Lung (tissue), 12 donors: ENCODE results near the gene RCSD1. TPM values are rescaled to one million over a fixed set of nuclear protein-coding genes. Genes with fewer than 3 reads are reported as not detected.

Experiments used
- ATAC-seq: fragments of 200-7000 bp; cut with Tn5 transposase; one replicate; pipeline ENCODE4 v1.9.1; 2020; ENCODE audit warnings: moderate number of reproducible peaks; ENCODE audit not compliant: insufficient read depth, low FRiP score
- DNase-seq, 3 donors: peaks; one replicate each; pipeline ENCODE4 v3.0.0-alpha.2; 2013 to 2017
- H3K27ac ChIP-seq, 2 donors: one replicate each; pipeline ENCODE4 v1.5.1; 2013; ENCODE audit warnings: mild to moderate bottlenecking in 2 of 2, moderate library complexity in 2 of 2, control low read depth in 1 of 2, inconsistent platforms in 1 of 2, low read depth in 1 of 2, low read length in 1 of 2
- H3K27me3 ChIP-seq, 3 donors: one replicate each; pipeline ENCODE4 v1.5.1; 2013; ENCODE audit warnings: low read length in 2 of 3; ENCODE audit not compliant: control insufficient read depth in 3 of 3, insufficient read depth in 3 of 3
- H3K36me3 ChIP-seq, 4 donors: one replicate each; pipeline ENCODE4 v1.5.1; 2013; ENCODE audit warnings: low read length in 4 of 4, mild to moderate bottlenecking in 1 of 4, moderate library complexity in 1 of 4; ENCODE audit not compliant: control insufficient read depth in 4 of 4, insufficient read depth in 4 of 4
- H3K4me1 ChIP-seq, 5 donors: one replicate each; pipeline ENCODE4 v1.5.1; 2013; ENCODE audit warnings: low read length in 5 of 5, mild to moderate bottlenecking in 2 of 5, moderate library complexity in 1 of 5; ENCODE audit not compliant: control insufficient read depth in 5 of 5, insufficient read depth in 5 of 5
- H3K4me3 ChIP-seq: one replicate; pipeline ENCODE4 v1.5.1; 2013; ENCODE audit warnings: mild to moderate bottlenecking, control low read depth, moderate library complexity
- H3K9ac ChIP-seq, 2 donors: one replicate each; pipeline ENCODE4 v1.5.1; 2013; ENCODE audit warnings: low read length in 2 of 2, control low read depth in 1 of 2; ENCODE audit not compliant: insufficient read depth in 1 of 2
- H3K9me3 ChIP-seq, 4 donors: one replicate each; pipeline ENCODE4 v1.5.1; 2013; ENCODE audit warnings: low read length in 3 of 4, mild to moderate bottlenecking in 1 of 4, moderate library complexity in 1 of 4; ENCODE audit not compliant: control insufficient read depth in 4 of 4, insufficient read depth in 3 of 4
- WGBS, 2 donors: extraction: QIAGEN DNeasy Blood & Tissue Kit; methylation state at CpG; one replicate each; pipeline ENCODE4 v1.1.7; 2013; 5-methylcytosine and 5-hydroxymethylcytosine counted together
- polyA plus RNA-seq, 2 donors: library from polyadenylated mRNA; stranded (reverse); fragments of 200-250 nt; gene quantifications; one replicate each; pipeline ENCODE4 v1.2.1, GENCODE V29; 2013
- total RNA-seq, 2 donors: library from RNA; depleted of rRNA in 1 of 2; stranded (reverse); fragments of >200 nt in 1 of 2; gene quantifications; one replicate each; pipeline ENCODE4 v1.2.1, GENCODE V29; 2014 to 2021
- TF ChIP-seq, protein P1 (sequence below): IDR thresholded peaks from 2 replicates; pipeline ENCODE4 v1.5.1; 2012; ENCODE audit warnings: mild to moderate bottlenecking; ENCODE audit errors: control extremely low read depth, extremely low read depth
- donor health status: control.
- donor health status: control.
- donor health status: Bipolar disorder and iron deficiency.
- donor health status: healthy.
- donor health status: DM: yes; HTN: yes; CAD: no.

The RCSD1 gene
- total and polyA plus RNA-seq, 4 donors: 7.6 to 29.4 (median 23.8) TPM

DNA sequence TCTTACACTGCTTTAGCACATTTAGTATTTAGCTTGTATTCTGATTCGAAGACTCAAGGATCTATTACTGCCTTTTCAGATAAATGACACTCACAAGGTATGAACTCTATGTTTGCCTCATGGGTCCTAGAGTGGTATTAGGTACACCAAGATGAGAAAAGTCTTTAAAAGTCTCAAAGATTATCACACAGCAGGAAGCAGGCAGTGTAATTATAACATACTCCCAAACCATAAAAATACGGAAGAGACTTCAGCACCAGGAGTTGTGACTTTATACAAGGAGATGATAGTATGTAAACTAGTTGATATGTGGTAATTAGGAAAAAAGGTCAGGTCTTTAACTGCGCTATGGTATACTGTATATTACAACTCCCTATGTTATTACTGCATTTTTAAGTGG is 11.2 kb upstream of the RCSD1 start:
- H3K4me3 ChIP-seq: no peak overlapping the region
- ATAC-seq: no peak
- TF ChIP-seq, protein P1, sequence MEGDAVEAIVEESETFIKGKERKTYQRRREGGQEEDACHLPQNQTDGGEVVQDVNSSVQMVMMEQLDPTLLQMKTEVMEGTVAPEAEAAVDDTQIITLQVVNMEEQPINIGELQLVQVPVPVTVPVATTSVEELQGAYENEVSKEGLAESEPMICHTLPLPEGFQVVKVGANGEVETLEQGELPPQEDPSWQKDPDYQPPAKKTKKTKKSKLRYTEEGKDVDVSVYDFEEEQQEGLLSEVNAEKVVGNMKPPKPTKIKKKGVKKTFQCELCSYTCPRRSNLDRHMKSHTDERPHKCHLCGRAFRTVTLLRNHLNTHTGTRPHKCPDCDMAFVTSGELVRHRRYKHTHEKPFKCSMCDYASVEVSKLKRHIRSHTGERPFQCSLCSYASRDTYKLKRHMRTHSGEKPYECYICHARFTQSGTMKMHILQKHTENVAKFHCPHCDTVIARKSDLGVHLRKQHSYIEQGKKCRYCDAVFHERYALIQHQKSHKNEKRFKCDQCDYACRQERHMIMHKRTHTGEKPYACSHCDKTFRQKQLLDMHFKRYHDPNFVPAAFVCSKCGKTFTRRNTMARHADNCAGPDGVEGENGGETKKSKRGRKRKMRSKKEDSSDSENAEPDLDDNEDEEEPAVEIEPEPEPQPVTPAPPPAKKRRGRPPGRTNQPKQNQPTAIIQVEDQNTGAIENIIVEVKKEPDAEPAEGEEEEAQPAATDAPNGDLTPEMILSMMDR: no peak
- H3K9me3 ChIP-seq: peaks cover 0 to 4% (median 0%) of the 10 kb centered on the region in 4 donors
- no peaks in the 10 kb centered on the region for H3K36me3 ChIP-seq
- DNase-seq: no peak
- no peak overlapping the region for H3K9ac ChIP-seq
- 59 to 84% methylated on average over 3 of the region's 3 CpGs for WGBS, 2 donors
- H3K27me3 ChIP-seq: no peaks in the 10 kb centered on the region
- peaks cover 0 to 15% (median 3%) of the 10 kb centered on the region in 5 donors for H3K4me1 ChIP-seq
- H3K27ac ChIP-seq: no peak overlapping the region

GRCh38 chr1:167620002-167620401 is 10.0 kb upstream of the RCSD1 start:
- no peak overlapping the region for H3K27ac ChIP-seq
- no peaks in the 10 kb centered on the region for H3K27me3 ChIP-seq
- H3K4me3 ChIP-seq: no peak overlapping the region
- DNase-seq (no peak), ATAC-seq (no peak)
- H3K4me1 ChIP-seq: peaks cover 0 to 15% (median 3%) of the 10 kb centered on the region in 5 donors
- H3K36me3 ChIP-seq: no peaks in the 10 kb centered on the region
- TF ChIP-seq, protein P1: no peak
- no peak overlapping the region for H3K9ac ChIP-seq
- no peaks in the 10 kb centered on the region for H3K9me3 ChIP-seq
- WGBS, 2 donors: 69 to 74% methylated on average over 5 of the region's 5 CpGs

- no peaks in the 10 kb centered on the region for H3K9me3 ChIP-seq
- no peaks in the 10 kb centered on the region for H3K27me3 ChIP-seq
- ATAC-seq (no peak), DNase-seq (no peak)
- TF ChIP-seq, protein P1: no peak
- H3K27ac ChIP-seq: no peak overlapping the region
- H3K4me3 ChIP-seq: no peak overlapping the region
- H3K9ac ChIP-seq: no peak overlapping the region
- WGBS, 2 donors: 71 to 77% methylated on average over 4 of the region's 4 CpGs
- H3K4me1 ChIP-seq: peaks cover 0 to 13% (median 3%) of the 10 kb centered on the region in 5 donors
- no peaks in the 10 kb centered on the region for H3K36me3 ChIP-seq
Measured at GRCh38 chr1:167621780-167622313, 8.2 kb upstream of the RCSD1 start.

GRCh38 chr1:167623951-167624350 is 6.1 kb upstream of the RCSD1 start:
- ATAC-seq (no peak), DNase-seq (no peak)
- Histone ChIP-seq H3K27ac (no peak overlapping the region), H3K4me3 (no peak overlapping the region), H3K27me3 (no peaks in the 10 kb centered on the region), H3K9me3 (no peaks in the 10 kb centered on the region), H3K9ac (no peak overlapping the region), H3K36me3 (no peaks in the 10 kb centered on the region), H3K4me1 (peaks cover 0 to 7% (median 0%) of the 10 kb centered on the region in 5 donors)
- 52 to 53% methylated on average over 3 of the region's 3 CpGs for WGBS, 2 donors
- TF ChIP-seq, protein P1: no peak
